Measurements from ENCODE around the gene TAX1BP3.
A peak's percentile ranks its signal among the peaks of the same experiment; 100 is the strongest.
"Not testable (repeated sequence)": the region's sequence is repeated elsewhere in the genome, so short reads cannot be mapped to it uniquely, and the experiment has no call there.

Gene TAX1BP3, protein sequence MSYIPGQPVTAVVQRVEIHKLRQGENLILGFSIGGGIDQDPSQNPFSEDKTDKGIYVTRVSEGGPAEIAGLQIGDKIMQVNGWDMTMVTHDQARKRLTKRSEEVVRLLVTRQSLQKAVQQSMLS

DNA sequence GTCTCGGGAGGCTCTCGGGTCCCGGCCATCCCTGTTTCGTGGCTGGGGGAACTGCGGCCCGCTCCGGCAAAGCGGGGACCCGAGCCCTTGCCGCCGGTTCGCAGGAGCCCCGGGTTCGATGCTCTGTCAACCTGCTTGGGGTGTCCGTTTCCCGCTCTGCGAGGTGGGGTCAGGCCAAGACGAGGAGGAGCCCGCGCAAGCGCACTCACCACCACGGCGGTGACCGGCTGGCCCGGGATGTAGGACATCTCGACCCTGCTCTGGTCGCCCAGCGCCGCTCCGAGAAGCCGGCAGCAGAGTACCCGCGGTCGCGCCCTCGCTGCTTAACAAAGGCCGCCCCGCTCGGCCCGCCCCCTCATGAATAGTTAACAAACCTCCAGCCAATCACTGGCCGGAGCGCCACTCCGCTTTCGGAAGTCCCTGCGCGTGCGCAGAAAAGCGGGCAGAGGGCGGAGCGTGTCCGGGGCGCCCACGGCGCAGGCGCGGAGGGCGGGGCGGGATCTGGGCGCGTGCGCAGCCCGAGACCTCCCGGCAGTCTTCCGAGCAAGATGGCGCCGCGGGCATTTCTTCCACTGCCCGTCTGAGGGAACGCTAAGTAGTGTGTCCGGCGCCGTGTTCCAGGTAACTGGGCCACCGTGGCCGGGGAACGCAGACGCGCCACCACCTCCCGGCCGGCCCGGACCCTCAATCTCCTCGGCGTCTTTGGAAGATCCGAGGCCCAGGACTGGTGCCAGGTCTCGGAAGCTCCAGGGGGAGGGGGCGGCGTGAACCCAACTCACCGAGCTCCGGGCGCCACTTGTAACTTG lies at the start of gene TAX1BP3, which contains the start of gene EMC6:
Gene TAX1BP3, minus strand, starts transcription at position 300 of the 806 bp plus-strand sequence. Its CDS starts 52 bp downstream, at position 248.
Gene EMC6, plus strand, starts transcription at position 534 of the 806 bp plus-strand sequence. CDS start 335 bp downstream, outside the sequence.
- TF ChIP-seq, protein P1, sequence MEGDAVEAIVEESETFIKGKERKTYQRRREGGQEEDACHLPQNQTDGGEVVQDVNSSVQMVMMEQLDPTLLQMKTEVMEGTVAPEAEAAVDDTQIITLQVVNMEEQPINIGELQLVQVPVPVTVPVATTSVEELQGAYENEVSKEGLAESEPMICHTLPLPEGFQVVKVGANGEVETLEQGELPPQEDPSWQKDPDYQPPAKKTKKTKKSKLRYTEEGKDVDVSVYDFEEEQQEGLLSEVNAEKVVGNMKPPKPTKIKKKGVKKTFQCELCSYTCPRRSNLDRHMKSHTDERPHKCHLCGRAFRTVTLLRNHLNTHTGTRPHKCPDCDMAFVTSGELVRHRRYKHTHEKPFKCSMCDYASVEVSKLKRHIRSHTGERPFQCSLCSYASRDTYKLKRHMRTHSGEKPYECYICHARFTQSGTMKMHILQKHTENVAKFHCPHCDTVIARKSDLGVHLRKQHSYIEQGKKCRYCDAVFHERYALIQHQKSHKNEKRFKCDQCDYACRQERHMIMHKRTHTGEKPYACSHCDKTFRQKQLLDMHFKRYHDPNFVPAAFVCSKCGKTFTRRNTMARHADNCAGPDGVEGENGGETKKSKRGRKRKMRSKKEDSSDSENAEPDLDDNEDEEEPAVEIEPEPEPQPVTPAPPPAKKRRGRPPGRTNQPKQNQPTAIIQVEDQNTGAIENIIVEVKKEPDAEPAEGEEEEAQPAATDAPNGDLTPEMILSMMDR (IDR thresholded peaks at IDR 0.05; ENCODE audit: insufficient read depth, missing control alignments): no peak
- no peak for FAIRE-seq
- peak; percentile 99 for DNase-seq (ENCODE audit: insufficient read length, low spot score)

DNA sequence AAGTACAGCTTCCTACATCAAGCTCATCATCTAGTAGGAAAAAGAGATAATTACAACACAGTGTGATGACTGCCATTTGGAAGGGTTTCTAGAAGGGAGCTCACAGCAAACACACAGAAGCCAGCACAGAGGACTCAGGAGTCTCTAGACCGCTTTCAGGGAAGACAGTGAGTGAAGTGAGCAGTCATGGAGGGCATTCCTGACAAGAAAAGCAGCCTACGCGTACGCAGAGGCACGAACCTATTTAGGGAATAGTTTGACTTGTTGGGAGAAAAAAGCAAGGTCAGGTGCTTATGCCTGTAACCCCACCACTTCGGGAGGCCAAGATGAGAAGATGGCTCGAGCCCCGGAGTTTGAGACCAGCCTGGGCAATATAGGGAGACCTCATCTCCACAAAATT lies 46.9 kb upstream of the TAX1BP3 start:
- TF ChIP-seq, protein P1 (IDR thresholded peaks at IDR 0.05; ENCODE audit: insufficient read depth, missing control alignments): no peak
- FAIRE-seq: no peak
- DNase-seq (ENCODE audit: insufficient read length, low spot score): no peak

DNA sequence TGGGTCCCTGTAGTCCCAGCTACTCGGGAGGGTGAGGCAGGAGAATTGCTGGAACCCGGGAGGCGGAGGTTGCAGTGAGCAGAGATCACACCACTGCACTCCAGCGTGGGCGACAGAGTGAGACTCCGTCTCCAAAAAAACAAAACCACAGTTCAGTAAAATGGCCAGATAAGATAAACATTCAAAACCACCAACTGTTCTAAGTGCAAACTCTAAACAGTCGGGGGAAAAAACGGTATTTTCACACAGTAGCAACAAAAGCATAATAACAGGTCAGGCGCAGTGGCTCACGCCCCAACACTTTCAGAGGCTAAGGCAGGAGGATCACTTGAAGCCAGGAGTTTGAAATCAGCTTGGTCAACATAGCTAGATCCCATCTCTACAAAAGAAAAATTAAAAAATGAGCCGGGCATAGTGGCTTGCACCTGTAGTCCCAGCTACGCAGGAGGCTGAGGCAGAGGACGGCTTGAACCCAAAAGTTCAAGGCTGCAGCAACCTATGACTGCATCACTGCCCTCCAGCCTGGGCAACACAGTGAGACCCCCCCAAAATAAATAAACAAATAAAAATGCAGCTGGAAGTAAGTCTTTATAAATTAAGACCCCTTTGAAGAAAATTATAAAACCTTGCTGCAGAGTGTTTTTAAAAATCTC lies 44.6 kb upstream of the TAX1BP3 start:
- TF ChIP-seq, protein P1 (IDR thresholded peaks at IDR 0.05; ENCODE audit: insufficient read depth, missing control alignments): no peak
- DNase-seq (ENCODE audit: insufficient read length, low spot score) (no peak), FAIRE-seq (no peak)

DNA sequence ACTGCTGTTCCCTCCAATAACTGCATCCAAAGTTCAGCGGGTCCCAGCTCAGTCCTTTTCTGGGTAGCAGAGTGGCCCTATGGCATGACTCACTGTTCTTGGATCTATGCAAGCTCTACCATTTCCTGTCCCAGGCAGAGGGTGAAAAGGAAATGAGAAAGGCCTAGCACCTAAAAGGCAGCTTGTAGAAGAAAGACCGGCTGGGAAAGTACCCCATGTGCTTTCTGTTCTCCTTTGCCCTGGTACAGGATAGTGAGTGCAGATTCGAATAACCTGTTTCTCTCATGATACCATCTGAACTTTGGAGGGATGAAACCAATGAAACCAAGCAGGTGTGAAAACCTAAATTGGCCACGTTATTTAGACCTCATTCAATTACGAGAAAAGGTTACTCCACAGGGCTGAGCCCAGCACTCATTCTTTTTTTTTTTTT lies 42.6 kb upstream of the TAX1BP3 start:
- DNase-seq (ENCODE audit: insufficient read length, low spot score) (no peak), FAIRE-seq (no peak)
- TF ChIP-seq, protein P1 (IDR thresholded peaks at IDR 0.05; ENCODE audit: insufficient read depth, missing control alignments): no peak

DNA sequence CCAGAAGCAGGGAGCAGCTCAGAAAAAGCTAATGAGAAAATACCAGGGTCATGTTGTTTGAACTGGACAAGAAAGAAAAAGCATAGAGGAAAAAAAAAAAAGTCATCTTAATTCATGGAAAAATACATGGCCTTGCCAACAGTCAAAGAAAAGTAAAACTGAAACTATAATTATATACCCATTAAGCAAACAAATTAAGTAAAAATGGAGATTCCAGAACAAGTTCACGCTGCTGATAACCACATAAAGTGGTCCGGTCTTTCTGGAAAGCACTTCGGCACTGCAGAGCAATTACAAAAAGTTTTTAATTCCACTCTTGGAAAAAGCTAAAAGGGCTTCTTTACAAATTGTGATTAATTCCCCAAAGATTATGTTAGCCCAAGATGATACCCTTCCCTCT lies 40.0 kb upstream of the TAX1BP3 start:
- TF ChIP-seq, protein P1 (IDR thresholded peaks at IDR 0.05; ENCODE audit: insufficient read depth, missing control alignments): no peak
- no peak for FAIRE-seq
- no peak for DNase-seq (ENCODE audit: insufficient read length, low spot score)

DNA sequence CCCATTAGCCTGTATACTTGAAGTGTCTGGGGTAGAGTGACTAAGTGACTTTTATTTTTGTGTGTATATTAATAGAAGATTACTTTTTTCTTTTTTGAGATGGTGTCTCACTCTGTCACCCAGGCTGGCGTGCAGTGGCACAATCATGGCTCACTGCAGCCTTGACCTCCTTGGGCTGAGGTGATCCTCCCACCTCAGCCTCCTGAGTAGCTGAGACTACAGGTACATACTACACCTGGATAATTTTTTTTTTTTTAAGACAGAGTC lies 37.3 kb upstream of the TAX1BP3 start:
- DNase-seq (ENCODE audit: insufficient read length, low spot score); FAIRE-seq: not testable (repeated sequence)

DNA sequence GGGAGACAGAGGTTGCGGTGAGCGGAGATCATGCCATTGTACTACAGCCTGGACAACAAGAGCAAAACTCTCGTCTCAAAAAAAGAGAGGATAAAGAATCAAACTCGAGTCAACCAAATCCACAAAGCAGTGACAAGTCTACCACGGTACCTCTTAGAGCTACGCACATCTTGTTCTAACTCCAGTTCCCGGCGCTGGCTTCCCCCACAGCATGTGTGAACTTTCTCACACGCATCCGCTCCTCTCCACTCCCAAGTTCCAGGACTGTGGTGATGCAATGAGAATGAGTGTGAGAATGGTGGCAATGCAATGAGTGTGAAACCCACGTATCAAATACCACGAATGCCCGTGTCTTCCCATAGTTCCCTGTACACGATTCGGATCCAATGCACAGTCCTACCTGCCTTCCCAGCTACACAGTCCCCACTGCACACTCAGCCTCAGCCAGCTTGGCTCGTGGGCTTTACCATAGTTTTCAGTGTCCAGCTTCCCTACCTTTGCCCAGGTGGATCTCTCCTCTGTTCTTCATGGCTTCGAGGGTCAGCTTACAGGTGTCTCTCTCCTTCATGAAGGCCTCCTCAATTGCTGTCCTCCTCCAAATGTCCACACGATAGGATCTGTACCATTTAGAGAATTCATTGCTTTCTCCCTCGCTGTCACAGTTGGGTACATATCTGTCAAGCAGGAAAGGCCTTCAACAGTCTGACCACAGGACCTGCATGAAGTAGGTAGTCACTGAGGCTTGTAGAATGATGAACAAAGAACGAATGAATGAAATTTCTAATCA lies 36.7 kb upstream of the TAX1BP3 start:
- FAIRE-seq (no peak), DNase-seq (ENCODE audit: insufficient read length, low spot score) (no peak)
- TF ChIP-seq, protein P1 (IDR thresholded peaks at IDR 0.05; ENCODE audit: insufficient read depth, missing control alignments): no peak

DNA sequence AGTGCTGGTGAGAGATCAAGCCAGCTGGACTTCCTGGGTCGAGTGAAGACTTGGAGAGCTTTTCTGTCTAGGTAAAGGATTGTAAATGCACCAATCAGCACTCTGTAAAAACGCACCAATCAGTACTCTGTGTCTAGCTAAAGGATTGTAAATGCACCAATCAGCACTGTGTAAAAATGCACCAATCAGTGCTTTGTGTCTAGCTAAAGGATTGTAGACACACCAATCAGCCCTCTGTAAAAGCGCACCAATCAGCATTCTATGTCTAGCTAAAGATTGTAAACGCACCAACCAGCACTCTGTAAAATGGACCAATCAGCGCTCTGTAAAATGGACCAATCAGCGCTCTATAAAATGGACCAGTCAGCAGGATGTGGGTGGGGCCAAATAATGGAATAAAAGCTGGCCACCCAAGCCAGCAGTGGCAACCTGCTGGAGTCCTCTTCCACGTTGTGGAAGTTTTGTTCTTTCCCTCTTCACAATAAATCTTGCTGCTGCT lies 33.7 kb upstream of the TAX1BP3 start:
- DNase-seq (ENCODE audit: insufficient read length, low spot score); FAIRE-seq: not testable (repeated sequence)
